Measurements from ENCODE around the gene MRPL24.

GRCh38 chr1:156756355-156756754, 15.5 kb upstream of the MRPL24 start:
- no peak for TF ChIP-seq POLR2A (IDR thresholded peaks at IDR 0.05; ENCODE audit: low read length)
- no peak for TF ChIP-seq GATA1 (IDR thresholded peaks at IDR 0.05; ENCODE audit: low read depth, low read length)
